ENCODE data around the gene ETV6.

DNA sequence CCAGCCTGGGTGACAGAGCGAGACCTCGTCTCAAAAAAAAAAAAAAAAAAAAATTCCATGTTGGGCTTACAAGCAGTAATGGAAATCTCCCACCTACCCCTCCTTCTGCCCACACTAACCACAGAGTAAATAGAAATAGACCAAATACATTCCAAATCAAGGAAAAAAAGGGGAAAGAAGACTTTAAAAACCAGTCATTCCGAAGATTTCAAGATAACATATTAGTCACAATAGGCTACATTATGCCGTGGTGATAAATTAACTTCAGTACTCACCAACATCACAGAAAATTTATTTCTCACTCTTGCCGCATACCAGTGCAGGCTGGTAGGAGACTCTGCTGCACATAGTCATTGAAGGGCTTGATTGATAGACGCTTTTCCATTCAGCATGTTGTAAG lies 15.5 kb upstream of the ETV6 start:
- TF ChIP-seq, protein P1, sequence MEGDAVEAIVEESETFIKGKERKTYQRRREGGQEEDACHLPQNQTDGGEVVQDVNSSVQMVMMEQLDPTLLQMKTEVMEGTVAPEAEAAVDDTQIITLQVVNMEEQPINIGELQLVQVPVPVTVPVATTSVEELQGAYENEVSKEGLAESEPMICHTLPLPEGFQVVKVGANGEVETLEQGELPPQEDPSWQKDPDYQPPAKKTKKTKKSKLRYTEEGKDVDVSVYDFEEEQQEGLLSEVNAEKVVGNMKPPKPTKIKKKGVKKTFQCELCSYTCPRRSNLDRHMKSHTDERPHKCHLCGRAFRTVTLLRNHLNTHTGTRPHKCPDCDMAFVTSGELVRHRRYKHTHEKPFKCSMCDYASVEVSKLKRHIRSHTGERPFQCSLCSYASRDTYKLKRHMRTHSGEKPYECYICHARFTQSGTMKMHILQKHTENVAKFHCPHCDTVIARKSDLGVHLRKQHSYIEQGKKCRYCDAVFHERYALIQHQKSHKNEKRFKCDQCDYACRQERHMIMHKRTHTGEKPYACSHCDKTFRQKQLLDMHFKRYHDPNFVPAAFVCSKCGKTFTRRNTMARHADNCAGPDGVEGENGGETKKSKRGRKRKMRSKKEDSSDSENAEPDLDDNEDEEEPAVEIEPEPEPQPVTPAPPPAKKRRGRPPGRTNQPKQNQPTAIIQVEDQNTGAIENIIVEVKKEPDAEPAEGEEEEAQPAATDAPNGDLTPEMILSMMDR (IDR thresholded peaks at IDR 0.05) = no peak
- TF ChIP-seq POLR2A (IDR thresholded peaks at IDR 0.05) = no peak
- no peak for TF ChIP-seq POLR2AphosphoS5 (IDR thresholded peaks at IDR 0.05; ENCODE audit: insufficient read depth in 1 of 2, low read depth in 1 of 2)

Measured in vagina (tissue), 2 donors.